Natural killer cell (primary cell): Measurements from ENCODE around the gene DNAJC5. TPM values are rescaled to one million over a fixed set of nuclear protein-coding genes. Genes with fewer than 3 reads are reported as not detected.

ENCODE experiments used
- ATAC-seq, 3 donors: fragments of 150-1000 bp in 2 of 3; fragments of 200-7000 bp in 1 of 3; cut with Tn5 transposase; 1 replicate in 1 of 3; 2 replicates in 2 of 3; pipeline ENCODE4 v1.10.0; 2021; ENCODE audit warnings: mild to moderate bottlenecking in 2 of 3, moderate library complexity in 2 of 3
- DNase-seq, 2 donors: peaks; one replicate each; pipeline versions ENCODE4 v3.0.0 to v3.0.0-alpha.2; 2013 to 2021; ENCODE audit warnings: mixed read lengths in 1 of 2
- H3K27ac ChIP-seq: one replicate; pipeline ENCODE4 v1.5.1; 2013; ENCODE audit warnings: mild to moderate bottlenecking, low read length
- H3K27me3 ChIP-seq: one replicate; pipeline ENCODE4 v1.6.1; 2013; ENCODE audit warnings: low read length; ENCODE audit not compliant: control insufficient read depth, insufficient read depth
- H3K36me3 ChIP-seq: one replicate; pipeline ENCODE4 v1.6.1; 2013; ENCODE audit warnings: low read length; ENCODE audit not compliant: control insufficient read depth, insufficient read depth
- H3K4me1 ChIP-seq: one replicate; pipeline ENCODE4 v1.6.1; 2013; ENCODE audit warnings: low read length; ENCODE audit not compliant: control insufficient read depth, insufficient read depth
- H3K4me3 ChIP-seq: one replicate; pipeline ENCODE4 v1.5.1; 2013; ENCODE audit warnings: low read length
- H3K9me3 ChIP-seq: one replicate; pipeline ENCODE4 v1.6.1; 2013; ENCODE audit warnings: low read length; ENCODE audit not compliant: control insufficient read depth, insufficient read depth
- H3K27ac Mint-ChIP-seq, 2 donors: one replicate each; pipeline ENCODE4 v1.8.0; 2022; ENCODE audit warnings: mild to moderate bottlenecking in 2 of 2, mixed read lengths in 2 of 2, moderate library complexity in 1 of 2
- H3K27me3 Mint-ChIP-seq, 2 donors: one replicate each; pipeline ENCODE4 v1.8.0; 2022; ENCODE audit warnings: low read depth in 2 of 2, mixed read lengths in 2 of 2
- H3K36me3 Mint-ChIP-seq: one replicate; pipeline ENCODE4 v1.8.0; 2022; ENCODE audit warnings: mixed read lengths
- H3K4me1 Mint-ChIP-seq, 2 donors: one replicate each; pipeline ENCODE4 v1.8.0; 2022; ENCODE audit warnings: mixed read lengths in 2 of 2
- H3K4me3 Mint-ChIP-seq: one replicate; pipeline ENCODE4 v1.8.0; 2022; ENCODE audit warnings: mild to moderate bottlenecking, moderate library complexity, mixed read lengths
- H3K9me3 Mint-ChIP-seq, 2 donors: one replicate each; pipeline ENCODE4 v1.8.0; 2022; ENCODE audit warnings: mixed read lengths in 2 of 2
- CTCF ChIP-seq: fragments of 200-600 bp; IDR thresholded peaks from one replicate; pipeline ENCODE4 v1.8.0; 2022; ENCODE audit warnings: antibody characterized with exemption
- WGBS: methylation state at CpG from one replicate; pipeline ENCODE4 v1.1.7; 2013; ENCODE audit warnings: missing lambda C conversion rate; ENCODE audit not compliant: insufficient coverage; 5-methylcytosine and 5-hydroxymethylcytosine counted together
- intact Hi-C: fragments of 100-400 bp; cut with micrococcal nuclease; formaldehyde crosslinking; loops from one replicate; pipeline ENCODE4 v1.14.2; 2022
- total RNA-seq, 4 donors: library from RNA; stranded (reverse); fragments of 120-200 nt in 1 of 4; gene quantifications; one replicate each; pipeline versions ENCODE4 v1.2.3 to v1.2.4, GENCODE V29; 2013 to 2022

DNAJC5 gene
- total RNA-seq, 3 donors from 2014 or later (not counting 1 experiment from before 2014, with no cell fraction given), result 27.5 to 45.1 (median 42.8) TPM

GRCh38 chr20:63859166-63859699, 35.7 kb upstream of the DNAJC5 start:
- H3K4me3 Mint-ChIP-seq, result no peak overlapping the region
- peak overlapping the region in 1 of 2 donors; percentile 40 for H3K27ac Mint-ChIP-seq
- peaks cover 13 to 39% of the 10 kb centered on the region in 2 donors for H3K4me1 Mint-ChIP-seq
- Histone ChIP-seq H3K4me3 (no peak overlapping the region), H3K36me3 (peaks cover 3% of the 10 kb centered on the region), H3K27me3 (peaks cover 6% of the 10 kb centered on the region), H3K4me1 (peaks cover 57% of the 10 kb centered on the region), H3K9me3 (no peaks in the 10 kb centered on the region), H3K27ac (no peak overlapping the region)
- intact Hi-C loops, result no loop called here
- no peaks in the 10 kb centered on the region for H3K36me3 Mint-ChIP-seq
- H3K27me3 Mint-ChIP-seq, result no peaks in the 10 kb centered on the region
- DNase-seq (no peak), ATAC-seq (no peak)
- 61% methylated on average over 7 of the region's 7 CpGs for WGBS
- H3K9me3 Mint-ChIP-seq, result no peaks in the 10 kb centered on the region
- no peak for TF ChIP-seq CTCF

GRCh38 chr20:63860325-63861051, 34.4 kb upstream of the DNAJC5 start:
- no peaks in the 10 kb centered on the region for H3K27me3 Mint-ChIP-seq
- DNase-seq (no peak), ATAC-seq (no peak)
- no peaks in the 10 kb centered on the region for H3K9me3 Mint-ChIP-seq
- H3K27ac ChIP-seq, result no peak overlapping the region
- no peak overlapping the region for H3K4me3 ChIP-seq
- no peaks in the 10 kb centered on the region for H3K27me3 ChIP-seq
- H3K27ac Mint-ChIP-seq, result peak overlapping the region in 1 of 2 donors; percentile 38
- no peaks in the 10 kb centered on the region for H3K36me3 Mint-ChIP-seq
- H3K36me3 ChIP-seq, result peaks cover 3% of the 10 kb centered on the region
- no peak overlapping the region for H3K4me3 Mint-ChIP-seq
- WGBS, result 74% methylated on average over 17 of the region's 17 CpGs
- intact Hi-C loops, result no loop called here
- peaks cover 13 to 43% of the 10 kb centered on the region in 2 donors for H3K4me1 Mint-ChIP-seq
- no peak for TF ChIP-seq CTCF
- no peaks in the 10 kb centered on the region for H3K9me3 ChIP-seq
- peaks cover 53% of the 10 kb centered on the region for H3K4me1 ChIP-seq

- Histone ChIP-seq H3K4me3 (no peak within 1 kb of the TSS), H3K27ac (no peak within 1 kb of the TSS), H3K27me3 (no peaks in the 10 kb centered on the region), H3K9me3 (no peaks in the 10 kb centered on the region), H3K36me3 (peaks cover 3% of the 10 kb centered on the region), H3K4me1 (peaks cover 58% of the 10 kb centered on the region)
- DNase-seq (no peak), ATAC-seq (no peak)
- Mint-ChIP-seq H3K4me1 (peaks cover 21 to 50% of the 10 kb centered on the region in 2 donors), H3K4me3 (no peak within 1 kb of the TSS), H3K9me3 (no peaks in the 10 kb centered on the region), H3K27me3 (no peaks in the 10 kb centered on the region), H3K36me3 (no peaks in the 10 kb centered on the region), H3K27ac (peak within 1 kb of the TSS in 1 of 2 donors; percentile 38)
- no peak for TF ChIP-seq CTCF
- intact Hi-C loops, result no loop called here
- WGBS, result 96% methylated on average over 59 of the region's 59 CpGs
Measured at GRCh38 chr20:63861365-63861934, 33.5 kb upstream of the DNAJC5 start, which contains the start of gene ABHD16B. Gene ABHD16B (plus strand): TSS chr20:63861498. CDS start chr20:63861541, 43 bp downstream.
